OCI-LY3 (cell line): ENCODE results near the gene USB1.

Source experiments
- H2AFZ ChIP-seq: fragments of 200-600, 300-600 bp; shearing (Covaris generic); 2 replicates; pipeline ENCODE4 v1.6.0; 2014; ENCODE audit warnings: antibody characterized with exemption, low read depth, low read length
- H3K27ac ChIP-seq: fragments of 200-600, 300-600 bp; sonication (generic); 2 replicates; pipeline ENCODE4 v1.5.1; 2014; ENCODE audit warnings: mild to moderate bottlenecking, low read length, moderate library complexity, mixed read lengths
- H3K27me3 ChIP-seq: fragments of 200-600, 300-600 bp; sonication (generic); 2 replicates; pipeline ENCODE4 v1.6.1; 2014; ENCODE audit warnings: low read depth, low read length, mixed read lengths
- H3K36me3 ChIP-seq: fragments of 200-600, 300-600 bp; sonication (generic); replicated peaks from 2 replicates; pipeline ENCODE3; 2014; ENCODE audit warnings: low read depth, low read length, mixed read lengths
- H3K4me1 ChIP-seq: fragments of 300-600, 200-600 bp; sonication (generic); 2 replicates; pipeline ENCODE4 v1.6.1; 2014; ENCODE audit warnings: low read length, mixed read lengths
- H3K4me2 ChIP-seq: fragments of 200-600, 300-600 bp; sonication (generic); 2 replicates; pipeline ENCODE4 v1.6.1; 2014; ENCODE audit warnings: low read length, mixed read lengths
- H3K4me3 ChIP-seq: fragments of 300-600, 200-600 bp; sonication (generic); 2 replicates; pipeline ENCODE4 v1.5.1; 2014; ENCODE audit warnings: antibody characterized with exemption, mild to moderate bottlenecking, low read length, moderate library complexity
- H3K79me2 ChIP-seq: fragments of 300-600, 200-600 bp; shearing (Covaris generic); 2 replicates; pipeline ENCODE4 v1.6.1; 2014; ENCODE audit warnings: mild to moderate bottlenecking, low read length, mixed read lengths
- H3K9ac ChIP-seq: fragments of 300-600, 200-600 bp; shearing (Covaris generic); 2 replicates; pipeline ENCODE4 v1.6.0; 2014; ENCODE audit warnings: mild to moderate bottlenecking, low read length, moderate library complexity
- H3K9me3 ChIP-seq: fragments of 200-600, 300-600 bp; shearing (Covaris generic); 2 replicates; pipeline ENCODE4 v1.6.1; 2014; ENCODE audit warnings: low read length, mixed read lengths; ENCODE audit not compliant: insufficient read depth
- H4K20me1 ChIP-seq: fragments of 200-600, 300-600 bp; sonication (generic); 2 replicates; pipeline ENCODE4 v1.6.1; 2016; ENCODE audit warnings: low read length, mixed read lengths; ENCODE audit not compliant: insufficient read depth
- CTCF ChIP-seq: fragments of 200-600, 300-600 bp; sonication (generic); IDR thresholded peaks from 2 replicates; pipeline ENCODE4 v1.5.1; 2014; ENCODE audit warnings: antibody characterized with exemption, low read length, low read depth
- EZH2phosphoT487 ChIP-seq: fragments of 200-600 bp; shearing (Covaris generic); IDR thresholded peaks from 2 replicates; pipeline ENCODE4 v1.6.1; 2018; ENCODE audit warnings: antibody characterized with exemption, mixed run types, low read depth

USB1 gene

GRCh38 chr16:58045096-58045495 lies 43.9 kb downstream of the USB1 start:
- Histone ChIP-seq H3K79me2 (no peaks in the 10 kb centered on the region), H3K4me3 (no peak overlapping the region), H4K20me1 (no peaks in the 10 kb centered on the region), H3K27me3 (no peaks in the 10 kb centered on the region), H3K9me3 (no peaks in the 10 kb centered on the region), H3K36me3 (no peaks in the 10 kb centered on the region), H3K4me1 (no peaks in the 10 kb centered on the region), H2AFZ (no peak overlapping the region), H3K4me2 (no peak overlapping the region), H3K9ac (no peak overlapping the region), H3K27ac (no peak overlapping the region)
- no peak for TF ChIP-seq CTCF
- no peak for TF ChIP-seq EZH2phosphoT487

- H3K9ac ChIP-seq: no peak overlapping the region
- no peak overlapping the region for H3K4me2 ChIP-seq
- no peak overlapping the region for H3K27ac ChIP-seq
- H3K4me1 ChIP-seq: no peaks in the 10 kb centered on the region
- H3K4me3 ChIP-seq: no peak overlapping the region
- no peaks in the 10 kb centered on the region for H4K20me1 ChIP-seq
- no peak for TF ChIP-seq EZH2phosphoT487
- no peak for TF ChIP-seq CTCF
- no peak overlapping the region for H2AFZ ChIP-seq
- H3K27me3 ChIP-seq: no peaks in the 10 kb centered on the region
- H3K79me2 ChIP-seq: no peaks in the 10 kb centered on the region
- H3K36me3 ChIP-seq: no peaks in the 10 kb centered on the region
- H3K9me3 ChIP-seq: no peaks in the 10 kb centered on the region
These were observed 45.1 kb downstream of the USB1 start for GRCh38 chr16:58046054-58046881.

- no peaks in the 10 kb centered on the region for H3K36me3 ChIP-seq
- H4K20me1 ChIP-seq: no peaks in the 10 kb centered on the region
- H3K9ac ChIP-seq: no peak overlapping the region
- no peaks in the 10 kb centered on the region for H3K4me1 ChIP-seq
- H3K79me2 ChIP-seq: no peaks in the 10 kb centered on the region
- no peak overlapping the region for H3K4me2 ChIP-seq
- H3K9me3 ChIP-seq: no peaks in the 10 kb centered on the region
- TF ChIP-seq CTCF (no peak), EZH2phosphoT487 (no peak)
- no peaks in the 10 kb centered on the region for H3K27me3 ChIP-seq
- H2AFZ ChIP-seq: no peak overlapping the region
- H3K4me3 ChIP-seq: no peak overlapping the region
- H3K27ac ChIP-seq: no peak overlapping the region
These were observed 45.7 kb downstream of the USB1 start for GRCh38 chr16:58046936-58047335.

- H3K27me3 ChIP-seq: no peaks in the 10 kb centered on the region
- no peaks in the 10 kb centered on the region for H3K4me1 ChIP-seq
- no peaks in the 10 kb centered on the region for H3K36me3 ChIP-seq
- H4K20me1 ChIP-seq: no peaks in the 10 kb centered on the region
- no peak overlapping the region for H3K4me3 ChIP-seq
- H3K4me2 ChIP-seq: no peak overlapping the region
- no peaks in the 10 kb centered on the region for H3K79me2 ChIP-seq
- no peak for TF ChIP-seq EZH2phosphoT487
- no peak for TF ChIP-seq CTCF
- no peak overlapping the region for H2AFZ ChIP-seq
- H3K27ac ChIP-seq: no peak overlapping the region
- H3K9me3 ChIP-seq: no peaks in the 10 kb centered on the region
- H3K9ac ChIP-seq: no peak overlapping the region
These were observed 46.5 kb downstream of the USB1 start for GRCh38 chr16:58047557-58048348.
